Esophagus squamous epithelium (tissue), 5 donors: Measurements from ENCODE around the gene DGUOK. TPM values are rescaled to one million over a fixed set of nuclear protein-coding genes. Genes with fewer than 3 reads are reported as not detected.
A peak's percentile ranks its signal among the peaks of the same experiment; 100 is the strongest.
"Not testable (repeated sequence)": the region's sequence is repeated elsewhere in the genome, so short reads cannot be mapped to it uniquely, and the experiment has no call there.

Experiments
- DNase-seq: peaks from one replicate; lab custom pipeline; 2025; lab: John Stamatoyannopoulos, UW
- H3K27ac ChIP-seq, 4 donors: fragments of 200-600 bp; sonication (generic); one replicate each; pipeline ENCODE4 v1.5.1; 2016 to 2019; ENCODE audit warnings: mild to moderate bottlenecking in 1 of 4
- H3K27me3 ChIP-seq, 4 donors: fragments of 200-600 bp; sonication (generic); 1 replicate in 3 of 4; 2 replicates in 1 of 4; pipeline versions ENCODE4 v1.5.1 to v1.6.0; 2017 to 2021; ENCODE audit warnings: antibody characterized with exemption in 1 of 4
- H3K36me3 ChIP-seq, 3 donors: fragments of 200-600 bp; sonication (generic); one replicate each; pipeline ENCODE4 v1.5.1; 2016 to 2019
- H3K4me1 ChIP-seq, 3 donors: fragments of 200-600 bp; sonication (generic); one replicate each; pipeline ENCODE4 v1.5.1; 2017 to 2019
- H3K4me3 ChIP-seq, 4 donors: fragments of 200-600 bp; sonication (generic); 1 replicate in 3 of 4; 2 replicates in 1 of 4; pipeline ENCODE4 v1.5.1; 2016 to 2019; ENCODE audit warnings: mild to moderate bottlenecking in 2 of 4, moderate library complexity in 1 of 4
- H3K9me3 ChIP-seq, 3 donors: fragments of 200-600 bp; sonication (generic); one replicate each; pipeline ENCODE4 v1.5.1; 2016 to 2019
- POLR2A ChIP-seq, 4 donors: fragments of 450-650 bp; IDR thresholded peaks; one replicate each; pipeline ENCODE4 v1.6.1; 2017; ENCODE audit warnings: antibody characterized with exemption in 4 of 4, mild to moderate bottlenecking in 4 of 4, moderate library complexity in 3 of 4
- WGBS, 2 donors: methylation state at CpG; one replicate each; pipeline ENCODE4 v1.1.5; 2018; 5-methylcytosine and 5-hydroxymethylcytosine counted together
- intact Hi-C: fragments of 100-400 bp; cut with DNase I; formaldehyde crosslinking; loops from one replicate; pipeline ENCODE4 v1.15.0; 2022
- total RNA-seq, 4 donors: library from RNA; depleted of rRNA; stranded (reverse); fragments of >200 nt; gene quantifications; one replicate each; pipeline ENCODE4 v1.1.0, GENCODE V29; 2016
- TF ChIP-seq, protein P1 (sequence below), 6 experiments: fragments of 450-650 bp in 4 of 6; fragments of 200-600 bp in 2 of 6; sonication (generic) in 2 of 6; IDR thresholded peaks; one replicate each; pipeline ENCODE4 v1.5.1; 2016 to 2019; ENCODE audit warnings: antibody characterized with exemption in 6 of 6, mild to moderate bottlenecking in 4 of 6, moderate library complexity in 4 of 6
- donor health status: DM: yes; HTN: yes; CAD: no.

DGUOK gene
- total RNA-seq, result 10 to 100 TPM; 23.5 to 53.4 (median 40.2) TPM

DNA sequence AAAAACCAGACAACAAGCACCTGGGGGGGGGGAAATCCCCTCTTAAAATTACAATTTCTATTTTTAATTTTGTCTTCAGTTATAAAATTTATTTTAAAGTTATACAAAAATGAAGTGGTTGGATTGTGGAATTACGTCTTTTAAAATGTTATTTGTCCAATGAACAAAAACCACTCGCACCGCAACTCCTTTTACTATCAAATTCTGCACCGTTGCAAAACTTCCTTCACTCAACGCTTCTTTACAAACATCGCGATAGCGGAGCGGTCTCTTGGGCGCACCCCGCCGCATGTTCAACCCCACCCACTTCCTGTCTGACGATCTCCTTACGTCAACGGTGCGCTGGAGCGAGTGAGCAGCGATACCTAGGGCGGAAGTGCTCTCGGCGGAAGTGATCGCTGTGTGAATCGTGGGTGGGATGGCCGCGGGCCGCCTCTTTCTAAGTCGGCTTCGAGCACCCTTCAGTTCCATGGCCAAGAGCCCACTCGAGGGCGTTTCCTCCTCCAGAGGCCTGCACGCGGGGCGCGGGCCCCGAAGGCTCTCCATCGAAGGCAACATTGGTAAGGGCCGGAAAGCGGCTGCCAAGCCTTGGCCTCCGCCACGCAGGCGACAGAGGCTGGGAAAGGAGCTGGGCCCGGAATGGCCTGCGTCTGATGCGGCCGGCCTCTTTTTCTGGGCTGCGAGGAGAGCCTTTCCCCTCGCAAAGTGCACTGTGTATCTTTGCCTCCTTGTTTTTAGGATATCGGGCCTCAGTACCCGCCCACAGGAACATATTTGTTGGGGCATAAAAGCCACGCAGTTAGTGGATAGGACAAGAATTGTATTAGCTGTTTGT is at the start of gene DGUOK:
Gene DGUOK, plus strand, starts transcription at position 388 of the 835 bp plus-strand sequence. Its CDS starts 31 bp downstream, at position 419.
- Histone ChIP-seq H3K36me3 (no peaks in the 10 kb centered on the region), H3K27me3 (no peaks in the 10 kb centered on the region), H3K4me1 (peaks cover 8 to 62% (median 31%) of the 10 kb centered on the region in 3 donors), H3K27ac (peak within 1 kb of the TSS; percentile 96 to 100 (median 98)), H3K9me3 (no peaks in the 10 kb centered on the region), H3K4me3 (peak within 1 kb of the TSS; percentile 59 to 94 (median 88))
- intact Hi-C loops, result loop anchor here (5.0 kb wide), 1 partner anchor 56 kb away; the partner anchor contains the start of gene TET3
- WGBS, 2 donors, result 0 to 1% methylated on average over 12 to 40 of the region's 50 CpGs
- TF ChIP-seq, protein P1, sequence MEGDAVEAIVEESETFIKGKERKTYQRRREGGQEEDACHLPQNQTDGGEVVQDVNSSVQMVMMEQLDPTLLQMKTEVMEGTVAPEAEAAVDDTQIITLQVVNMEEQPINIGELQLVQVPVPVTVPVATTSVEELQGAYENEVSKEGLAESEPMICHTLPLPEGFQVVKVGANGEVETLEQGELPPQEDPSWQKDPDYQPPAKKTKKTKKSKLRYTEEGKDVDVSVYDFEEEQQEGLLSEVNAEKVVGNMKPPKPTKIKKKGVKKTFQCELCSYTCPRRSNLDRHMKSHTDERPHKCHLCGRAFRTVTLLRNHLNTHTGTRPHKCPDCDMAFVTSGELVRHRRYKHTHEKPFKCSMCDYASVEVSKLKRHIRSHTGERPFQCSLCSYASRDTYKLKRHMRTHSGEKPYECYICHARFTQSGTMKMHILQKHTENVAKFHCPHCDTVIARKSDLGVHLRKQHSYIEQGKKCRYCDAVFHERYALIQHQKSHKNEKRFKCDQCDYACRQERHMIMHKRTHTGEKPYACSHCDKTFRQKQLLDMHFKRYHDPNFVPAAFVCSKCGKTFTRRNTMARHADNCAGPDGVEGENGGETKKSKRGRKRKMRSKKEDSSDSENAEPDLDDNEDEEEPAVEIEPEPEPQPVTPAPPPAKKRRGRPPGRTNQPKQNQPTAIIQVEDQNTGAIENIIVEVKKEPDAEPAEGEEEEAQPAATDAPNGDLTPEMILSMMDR (IDR thresholded peaks at IDR 0.05), result peak in 2 of 6 experiments; percentile 11 to 12
- TF ChIP-seq POLR2A (IDR thresholded peaks at IDR 0.05), result peak in 3 of 4 donors; percentile 91 to 96 (median 95)
- peak; percentile 93 for DNase-seq

DNA sequence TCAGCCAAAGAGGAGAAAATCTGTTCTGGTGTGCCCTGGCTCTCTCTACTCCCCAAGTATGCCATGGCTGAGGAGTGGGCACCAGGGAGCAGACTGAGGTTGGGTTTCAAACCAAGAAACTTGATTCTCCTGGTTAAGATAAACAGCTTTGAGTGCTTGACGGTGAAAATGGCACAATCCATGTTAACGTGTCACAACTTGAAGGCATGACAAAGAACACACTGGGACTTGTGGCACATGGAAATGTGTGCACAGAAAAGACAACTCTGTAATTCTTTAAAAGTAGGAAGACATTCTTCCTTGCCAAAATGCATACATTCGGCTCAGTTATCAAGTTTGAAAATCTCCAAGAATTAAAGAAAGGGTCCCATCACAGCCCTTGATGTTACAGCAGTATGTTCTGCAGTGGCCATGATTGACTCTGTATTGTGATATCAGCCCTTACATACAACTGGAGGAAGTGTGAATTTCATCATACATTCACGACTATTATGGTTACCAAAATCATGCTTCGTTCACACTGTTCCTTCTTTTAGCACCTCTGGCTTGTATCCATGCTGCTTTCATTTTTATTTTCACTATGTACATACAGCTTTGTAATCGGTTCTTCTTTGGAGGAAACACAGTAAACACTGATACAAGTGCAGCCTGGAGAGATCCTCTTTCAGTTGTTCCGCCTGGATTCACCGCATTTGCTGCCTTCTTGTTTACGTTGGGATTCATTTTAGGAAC is 49.4 kb upstream of the DGUOK start:
- peaks cover 0 to 5% (median 0%) of the 10 kb centered on the region in 3 donors for H3K36me3 ChIP-seq
- DNase-seq, result no peak
- intact Hi-C loops, result no loop called here

DNA sequence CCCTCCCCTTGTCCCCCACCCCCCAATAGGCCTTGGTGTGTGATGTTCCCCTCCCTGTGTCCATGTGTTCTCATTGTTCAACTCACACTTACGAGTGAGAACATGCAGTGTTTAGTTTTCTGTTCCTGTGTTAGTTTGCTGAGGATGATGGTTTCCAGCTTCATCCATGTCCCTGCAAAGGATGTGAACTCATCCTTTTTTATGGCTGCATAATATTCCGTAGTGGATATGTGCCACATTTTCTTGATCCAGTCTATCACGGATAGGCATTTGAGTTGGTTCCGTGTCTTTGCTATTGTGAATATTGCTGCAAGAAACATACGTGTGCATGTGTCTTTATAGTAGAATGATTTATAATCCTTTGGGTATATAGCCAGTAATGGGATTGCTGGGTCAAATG is 48.7 kb upstream of the DGUOK start:
- Histone ChIP-seq H3K27ac (peak overlapping the region in 3 of 4 donors; percentile 13 to 44 (median 14)), H3K4me1 (peaks cover 0 to 15% (median 0%) of the 10 kb centered on the region in 3 donors)

More for the DNA sequence above, 49.4 kb upstream of the DGUOK start:
- Histone ChIP-seq H3K27ac (peak overlapping the region in 3 of 4 donors; percentile 13 to 44 (median 24)), H3K4me1 (peaks cover 0 to 15% (median 0%) of the 10 kb centered on the region in 3 donors), H3K4me3 (peak overlapping the region in 1 of 4 donors; percentile 16), H3K27me3 (no peaks in the 10 kb centered on the region), H3K9me3 (no peaks in the 10 kb centered on the region)
- 24 to 32% methylated on average over 9 of the region's 9 CpGs for WGBS, 2 donors
- TF ChIP-seq POLR2A (IDR thresholded peaks at IDR 0.05), result no peak

DNA sequence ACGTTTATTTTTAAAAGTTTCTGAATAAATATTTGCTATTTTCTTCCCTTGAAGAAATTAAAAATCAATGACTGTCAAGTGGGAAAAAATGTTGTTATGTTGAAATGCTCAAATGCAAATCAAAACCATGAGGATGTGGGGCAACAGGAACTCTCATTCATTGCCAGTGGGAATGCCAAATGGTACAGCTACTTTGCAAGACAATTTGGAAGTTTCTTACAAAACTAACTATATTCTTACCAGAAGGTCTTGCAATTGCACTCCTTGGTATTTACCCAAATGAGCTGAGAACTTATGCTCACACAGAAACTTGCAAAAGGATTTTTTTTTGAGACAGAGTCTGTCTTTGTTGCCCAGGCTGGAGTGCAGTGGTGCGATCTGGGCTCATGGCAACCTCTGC is 41.3 kb upstream of the DGUOK start:
- no peak for DNase-seq
- Histone ChIP-seq H3K36me3 (no peaks in the 10 kb centered on the region), H3K9me3 (no peaks in the 10 kb centered on the region), H3K27ac (no peak overlapping the region), H3K4me3 (no peak overlapping the region), H3K4me1 (no peaks in the 10 kb centered on the region), H3K27me3 (no peaks in the 10 kb centered on the region)
- intact Hi-C loops, result no loop called here
- WGBS, 2 donors, result 49 to 73% methylated on average over 2 of the region's 2 CpGs
- TF ChIP-seq, protein P1 (IDR thresholded peaks at IDR 0.05), result no peak
- no peak for TF ChIP-seq POLR2A (IDR thresholded peaks at IDR 0.05)

More for the DNA sequence above, 48.7 kb upstream of the DGUOK start:
- H3K36me3 ChIP-seq, intact Hi-C loops, H3K27me3 ChIP-seq, H3K9me3 ChIP-seq, H3K4me3 ChIP-seq, DNase-seq: not testable (repeated sequence)
- 91 to 93% methylated on average over 4 to 5 of the region's 5 CpGs for WGBS, 2 donors

DNA sequence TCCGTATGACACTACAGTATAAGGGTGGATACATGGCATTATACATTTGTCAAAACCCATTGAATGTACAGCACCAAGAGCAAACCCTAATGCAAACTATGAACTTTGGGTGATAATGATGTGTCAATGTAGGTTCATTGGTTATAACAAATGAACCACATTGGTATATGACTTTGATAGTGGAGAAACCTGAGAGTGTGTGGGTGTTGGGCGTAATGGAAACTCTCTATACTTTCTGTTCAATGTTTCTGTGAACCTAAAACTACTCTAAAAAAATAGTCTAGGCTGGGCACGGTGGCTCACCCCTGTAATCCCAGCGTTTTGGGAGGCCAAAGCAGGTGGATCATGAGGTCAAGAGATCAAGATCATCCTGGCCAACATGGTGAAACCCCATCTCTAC is 40.3 kb upstream of the DGUOK start:
- no peak for TF ChIP-seq POLR2A (IDR thresholded peaks at IDR 0.05)
- TF ChIP-seq, protein P1 (IDR thresholded peaks at IDR 0.05), result no peak
- 81 to 84% methylated on average over 4 of the region's 4 CpGs for WGBS, 2 donors
- intact Hi-C loops, result no loop called here

DNA sequence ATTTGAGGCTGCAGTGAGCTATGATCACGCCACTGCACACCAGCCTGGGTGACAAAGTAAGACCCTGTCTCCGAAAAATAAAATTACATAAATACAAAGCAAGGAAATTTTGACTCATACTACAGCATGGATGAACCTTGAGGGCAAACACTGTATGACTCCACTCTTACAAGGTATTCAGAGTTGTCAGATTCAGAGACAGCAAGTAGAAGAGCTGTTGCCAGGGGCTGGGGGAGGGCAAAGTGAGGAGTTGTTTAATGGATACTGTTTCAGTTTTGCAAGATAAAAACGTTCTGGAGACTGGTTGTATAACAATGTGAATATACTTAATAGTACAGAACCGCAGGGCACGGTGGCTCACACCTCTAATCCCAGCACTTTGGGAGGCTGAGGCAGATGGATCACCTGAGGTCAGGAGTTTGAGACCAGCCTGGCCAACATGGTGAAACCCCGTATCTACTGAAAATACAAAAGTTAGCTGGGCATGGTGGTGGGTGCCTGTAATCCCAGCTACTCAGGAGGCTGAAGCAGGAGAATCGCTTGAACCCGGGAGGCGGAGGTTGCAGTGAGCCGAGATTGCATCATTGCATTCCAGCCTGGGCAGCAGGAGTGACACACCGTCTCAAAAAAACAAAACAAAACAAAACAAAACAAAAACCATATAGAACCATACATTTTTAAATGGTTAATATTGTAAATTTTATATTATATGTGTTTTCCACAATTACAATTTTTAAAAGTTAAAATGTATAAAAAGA is 38.9 kb upstream of the DGUOK start:
- DNase-seq, intact Hi-C loops, H3K36me3 ChIP-seq, H3K9me3 ChIP-seq, H3K27ac ChIP-seq, H3K27me3 ChIP-seq, H3K4me1 ChIP-seq, H3K4me3 ChIP-seq: not testable (repeated sequence)
- WGBS, 2 donors, result 63 to 82% methylated on average over 10 to 11 of the region's 11 CpGs

More for the DNA sequence above, 40.3 kb upstream of the DGUOK start:
- no peak for DNase-seq
- Histone ChIP-seq H3K9me3 (no peaks in the 10 kb centered on the region), H3K27ac (no peak overlapping the region), H3K4me3 (no peak overlapping the region), H3K36me3 (no peaks in the 10 kb centered on the region), H3K27me3 (no peaks in the 10 kb centered on the region), H3K4me1 (no peaks in the 10 kb centered on the region)
